Mucosa of gallbladder (tissue), 1 donor: Measurements from ENCODE around the gene SAXO1. TPM values are rescaled to one million over a fixed set of nuclear protein-coding genes. Genes with fewer than 3 reads are reported as not detected.

ENCODE experiments used
- DNase-seq: peaks from one replicate; pipeline ENCODE4 v3.0.0-alpha.2; 2020; ENCODE audit warnings: low spot score
- total RNA-seq: library from RNA; stranded (reverse); gene quantifications from one replicate; pipeline ENCODE4 v1.2.1, GENCODE V29; 2021
- donor health status: DM: no; HTN: no; CAD: no.

SAXO1 gene
- total RNA-seq, 1 donor from 2014 or later, result 0.03 TPM

- no peak for DNase-seq
Observed at GRCh38 chr9:18911714-18912342, 121.2 kb downstream of the SAXO1 start.

- no peak for DNase-seq
Observed at GRCh38 chr9:18910916-18911315, 122.1 kb downstream of the SAXO1 start.

- no peak for DNase-seq
Observed at GRCh38 chr9:18910435-18910834, 122.6 kb downstream of the SAXO1 start.

GRCh38 chr9:18909140-18910018, 123.6 kb downstream of the SAXO1 start:
- no peak for DNase-seq

GRCh38 chr9:18907927-18908625, 124.9 kb downstream of the SAXO1 start:
- DNase-seq, result no peak

- no peak for DNase-seq
Observed at GRCh38 chr9:18906656-18907395, 126.2 kb downstream of the SAXO1 start.

- no peak for DNase-seq
Observed at GRCh38 chr9:18905883-18906629, 127.0 kb downstream of the SAXO1 start.

- DNase-seq, result no peak
Observed at GRCh38 chr9:18905028-18905882, 127.8 kb downstream of the SAXO1 start.

- DNase-seq, result no peak
Observed at GRCh38 chr9:18903450-18903849, 129.6 kb downstream of the SAXO1 start.

- DNase-seq, result no peak
Observed at GRCh38 chr9:18896531-18897179, 136.4 kb downstream of the SAXO1 start.

- DNase-seq, result no peak
Observed at GRCh38 chr9:18896004-18896403, 137.0 kb downstream of the SAXO1 start.

GRCh38 chr9:18893491-18893890, 139.5 kb downstream of the SAXO1 start:
- DNase-seq, result no peak

- DNase-seq, result no peak
Observed at GRCh38 chr9:18893046-18893445, 140.0 kb downstream of the SAXO1 start.

GRCh38 chr9:18891946-18892670, 140.9 kb downstream of the SAXO1 start:
- no peak for DNase-seq

GRCh38 chr9:18890372-18890771, 142.6 kb downstream of the SAXO1 start:
- no peak for DNase-seq

GRCh38 chr9:18889550-18889949, 143.5 kb downstream of the SAXO1 start:
- no peak for DNase-seq

GRCh38 chr9:18888290-18888689, 144.7 kb downstream of the SAXO1 start:
- no peak for DNase-seq

- DNase-seq, result no peak
Observed at GRCh38 chr9:18887546-18887945, 145.5 kb downstream of the SAXO1 start.

- DNase-seq, result no peak
Observed at GRCh38 chr9:18881758-18882157, 151.3 kb downstream of the SAXO1 start.
